Heart left ventricle (tissue), 16 donors: ENCODE results near the gene PEPD. TPM values are rescaled to one million over a fixed set of nuclear protein-coding genes. Genes with fewer than 3 reads are reported as not detected.

Experiments
- ATAC-seq, 4 donors: fragments of 200-7000 bp; cut with Tn5 transposase; one replicate each; pipeline ENCODE4 v1.9.1; 2020 to 2022; ENCODE audit warnings: moderate library complexity in 4 of 4, mild to moderate bottlenecking in 3 of 4, moderate number of reproducible peaks in 1 of 4
- DNase-seq, 5 donors: peaks; one replicate each; pipeline ENCODE4 v3.0.0-alpha.2; 2020
- H3K27ac ChIP-seq, 12 donors: fragments of 200-600 bp; sonication (generic) in 4 of 12; one replicate each; pipeline versions ENCODE4 v1.5.0 to v1.8.0; 2016 to 2022; ENCODE audit warnings: mild to moderate bottlenecking in 2 of 12
- H3K27me3 ChIP-seq, 9 donors: fragments of 200-600 bp; sonication (generic) in 2 of 9; one replicate each; pipeline versions ENCODE4 v1.5.1 to v1.8.0; 2016 to 2022; ENCODE audit warnings: mild to moderate bottlenecking in 3 of 9
- H3K36me3 ChIP-seq, 9 donors: fragments of 200-600 bp; sonication (generic) in 2 of 9; one replicate each; pipeline versions ENCODE4 v1.5.0 to v1.8.0; 2018 to 2022; ENCODE audit warnings: mild to moderate bottlenecking in 2 of 9
- H3K4me1 ChIP-seq, 12 donors: fragments of 200-600 bp; sonication (generic) in 4 of 12; one replicate each; pipeline versions ENCODE4 v1.5.0 to v1.8.0; 2016 to 2022; ENCODE audit warnings: mild to moderate bottlenecking in 3 of 12
- H3K4me3 ChIP-seq, 12 donors: fragments of 200-600 bp; sonication (generic) in 4 of 12; one replicate each; pipeline versions ENCODE4 v1.5.0 to v1.8.0; 2017 to 2022; ENCODE audit warnings: mild to moderate bottlenecking in 9 of 12, moderate library complexity in 4 of 12
- H3K9me3 ChIP-seq, 12 donors: fragments of 200-600 bp; sonication (generic) in 4 of 12; one replicate each; pipeline versions ENCODE4 v1.5.0 to v1.8.0; 2016 to 2022; ENCODE audit warnings: mild to moderate bottlenecking in 1 of 12
- CTCF ChIP-seq, 12 donors: fragments of 200-600 bp; sonication (generic) in 4 of 12; IDR thresholded peaks; one replicate each; pipeline versions ENCODE4 v1.5.0 to v1.8.0; 2018 to 2022; ENCODE audit warnings: antibody characterized with exemption in 12 of 12, mild to moderate bottlenecking in 5 of 12
- POLR2A ChIP-seq, 2 donors: fragments of 450-650 bp; IDR thresholded peaks; one replicate each; pipeline ENCODE4 v1.6.1; 2017; ENCODE audit warnings: antibody characterized with exemption in 2 of 2, mild to moderate bottlenecking in 2 of 2, moderate library complexity in 2 of 2
- WGBS, 4 donors: extraction: QIAGEN DNeasy Blood & Tissue Kit in 2 of 4; methylation state at CpG; one replicate each; pipeline versions ENCODE4 v1.1.5 to v1.1.7; 2013 to 2018; 5-methylcytosine and 5-hydroxymethylcytosine counted together
- intact Hi-C, 10 donors: fragments of 100-400 bp; cut with DNase I; formaldehyde crosslinking; loops; one replicate each; pipeline versions ENCODE4 v1.11.1 to v1.14.2; 2022
- polyA plus RNA-seq, 2 donors: library from polyadenylated mRNA; stranded (reverse); fragments of 200-250 nt; gene quantifications; one replicate each; pipeline ENCODE4 v1.2.3, GENCODE V29; 2013
- total RNA-seq, 9 donors: library from RNA; depleted of rRNA in 2 of 9; stranded (reverse); fragments of >200 nt in 2 of 9; fragmentation: NEBNext Ultra II Directional in 3 of 9; extraction: Animal tissue kit (Norgen Biotek cat#: 25700) in 3 of 9; gene quantifications; one replicate each; pipeline versions ENCODE4 v1.1.0 to v1.2.4, GENCODE V29; 2016 to 2023
- donor health status: ischemic (EF 13 %, LVEDD 7.1; RV severe dilation, severe dysfunction).
- donor health status: healthy with polysubstance abuse.
- donor health status: DM: no; HTN: yes; CAD: no.
- donor health status: DM: no; HTN: no; CAD: no.
- donor health status: ischemic (EF 25% LVEDD 6.9; RV normal size, moderate dysfunction).
- donor health status: ischemic (EF 25% LVEDD 5.7; RV mildly dilated, moderate dysfunction).
- donor health status: healthy.
- donor health status: DM: yes; HTN: yes; CAD: no.
- donor health status: ischemic (EF 35%, LVEDD 5.7; RV mildly dilated, moderate dysfunction).
- donor health status: nonischemic (EF 11% LVEDD 7.7; RV severe dilation, severe dysfunction).
- donor health status: DM: yes; HTN: yes; CAD: no.
- donor health status: PGD.
- donor health status: ischemic (EF 29% LVEDD 5.4; RV normal size, mild dysfunction).
- donor health status: nonischemic (EF 23%, LVEDD 6.1; RV moderate dilation, normal function).

Gene PEPD
- total and polyA plus RNA-seq, 11 donors: 19.4 to 45.7 (median 29.9) TPM

- intact Hi-C loops: no loop called here
- Histone ChIP-seq H3K27me3 (no peaks in the 10 kb centered on the region), H3K27ac (no peak overlapping the region), H3K9me3 (no peaks in the 10 kb centered on the region), H3K4me1 (peaks cover 0 to 4% (median 0%) of the 10 kb centered on the region in 12 donors), H3K4me3 (no peak overlapping the region), H3K36me3 (peaks cover 0 to 45% (median 18%) of the 10 kb centered on the region in 9 donors)
- peak in 3 of 5 donors; percentile 6 to 39 (median 12) for DNase-seq
- no peak for ATAC-seq
- 96 to 98% (median 97%) methylated on average over 7 to 13 of the region's 13 CpGs for WGBS, 4 donors
- TF ChIP-seq CTCF (IDR thresholded peaks at IDR 0.05): no peak
- TF ChIP-seq POLR2A (IDR thresholded peaks at IDR 0.05): no peak
Measured at GRCh38 chr19:33500586-33500985, 21.0 kb downstream of the PEPD start.

GRCh38 chr19:33499671-33500506 lies 21.7 kb downstream of the PEPD start:
- DNase-seq (peak in 3 of 5 donors; percentile 15 to 44 (median 18)), ATAC-seq (no peak)
- H3K27ac ChIP-seq: no peak overlapping the region
- 81 to 86% (median 83%) methylated on average over 6 to 13 of the region's 13 CpGs for WGBS, 4 donors
- no peaks in the 10 kb centered on the region for H3K27me3 ChIP-seq
- peaks cover 0 to 4% (median 0%) of the 10 kb centered on the region in 12 donors for H3K4me1 ChIP-seq
- H3K4me3 ChIP-seq: no peak overlapping the region
- TF ChIP-seq POLR2A (IDR thresholded peaks at IDR 0.05) (no peak), CTCF (IDR thresholded peaks at IDR 0.05) (no peak)
- intact Hi-C loops: no loop called here
- peaks cover 0 to 45% (median 18%) of the 10 kb centered on the region in 9 donors for H3K36me3 ChIP-seq
- H3K9me3 ChIP-seq: no peaks in the 10 kb centered on the region

GRCh38 chr19:33499248-33499647 lies 22.3 kb downstream of the PEPD start:
- Histone ChIP-seq H3K36me3 (peaks cover 0 to 45% (median 18%) of the 10 kb centered on the region in 9 donors), H3K4me3 (no peak overlapping the region), H3K9me3 (no peaks in the 10 kb centered on the region), H3K27me3 (no peaks in the 10 kb centered on the region), H3K4me1 (peaks cover 0 to 4% (median 0%) of the 10 kb centered on the region in 12 donors), H3K27ac (no peak overlapping the region)
- DNase-seq (peak in 2 of 5 donors; percentile 10 to 16), ATAC-seq (no peak)
- 74 to 87% (median 81%) methylated on average over 6 of the region's 6 CpGs for WGBS, 4 donors
- intact Hi-C loops: no loop called here
- TF ChIP-seq CTCF (IDR thresholded peaks at IDR 0.05): no peak
- TF ChIP-seq POLR2A (IDR thresholded peaks at IDR 0.05): no peak

- intact Hi-C loops: no loop called here
- H3K27me3 ChIP-seq: no peaks in the 10 kb centered on the region
- H3K4me1 ChIP-seq: no peaks in the 10 kb centered on the region
- WGBS, 4 donors: 88 to 97% (median 93%) methylated on average over 9 to 10 of the region's 10 CpGs
- H3K4me3 ChIP-seq: no peak overlapping the region
- TF ChIP-seq CTCF (IDR thresholded peaks at IDR 0.05) (no peak), POLR2A (IDR thresholded peaks at IDR 0.05) (no peak)
- H3K27ac ChIP-seq: no peak overlapping the region
- ATAC-seq (no peak), DNase-seq (peak in 2 of 5 donors; percentile 7 to 19)
- H3K9me3 ChIP-seq: no peaks in the 10 kb centered on the region
- H3K36me3 ChIP-seq: peaks cover 0 to 45% (median 18%) of the 10 kb centered on the region in 9 donors
Measured at GRCh38 chr19:33498391-33499000, 23.1 kb downstream of the PEPD start.
